ENCODE data around the gene PPM1E.

DNA sequence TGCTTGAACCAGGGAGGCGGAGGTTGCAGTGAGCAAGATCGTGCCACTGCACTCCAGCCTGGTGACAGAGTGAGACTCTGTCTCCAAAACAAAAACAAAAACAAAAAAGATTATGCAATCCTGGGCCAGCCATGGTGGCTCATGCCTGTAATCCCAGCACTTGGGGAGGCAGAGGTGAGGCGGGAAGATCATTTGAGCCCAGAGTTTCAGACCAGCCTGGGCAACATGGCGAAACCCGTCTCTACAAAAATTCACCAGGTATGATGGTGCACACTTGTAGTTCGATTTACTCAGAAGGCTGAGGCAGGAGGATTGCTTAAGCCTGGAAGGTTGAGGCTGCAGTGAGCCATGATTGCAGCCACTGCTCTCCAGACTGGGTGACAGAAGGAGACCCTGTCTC is 109.6 kb downstream of the PPM1E start:
- TF ChIP-seq, protein P1, sequence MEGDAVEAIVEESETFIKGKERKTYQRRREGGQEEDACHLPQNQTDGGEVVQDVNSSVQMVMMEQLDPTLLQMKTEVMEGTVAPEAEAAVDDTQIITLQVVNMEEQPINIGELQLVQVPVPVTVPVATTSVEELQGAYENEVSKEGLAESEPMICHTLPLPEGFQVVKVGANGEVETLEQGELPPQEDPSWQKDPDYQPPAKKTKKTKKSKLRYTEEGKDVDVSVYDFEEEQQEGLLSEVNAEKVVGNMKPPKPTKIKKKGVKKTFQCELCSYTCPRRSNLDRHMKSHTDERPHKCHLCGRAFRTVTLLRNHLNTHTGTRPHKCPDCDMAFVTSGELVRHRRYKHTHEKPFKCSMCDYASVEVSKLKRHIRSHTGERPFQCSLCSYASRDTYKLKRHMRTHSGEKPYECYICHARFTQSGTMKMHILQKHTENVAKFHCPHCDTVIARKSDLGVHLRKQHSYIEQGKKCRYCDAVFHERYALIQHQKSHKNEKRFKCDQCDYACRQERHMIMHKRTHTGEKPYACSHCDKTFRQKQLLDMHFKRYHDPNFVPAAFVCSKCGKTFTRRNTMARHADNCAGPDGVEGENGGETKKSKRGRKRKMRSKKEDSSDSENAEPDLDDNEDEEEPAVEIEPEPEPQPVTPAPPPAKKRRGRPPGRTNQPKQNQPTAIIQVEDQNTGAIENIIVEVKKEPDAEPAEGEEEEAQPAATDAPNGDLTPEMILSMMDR (conservative IDR thresholded peaks at IDR 0.05; ENCODE audit: low read length) = no peak
- TF ChIP-seq EZH2phosphoT487 (IDR thresholded peaks at IDR 0.05; ENCODE audit: borderline replicate concordance) = no peak

All from Loucy (cell line).